H7 (cell line): Measurements from ENCODE around the gene MCTP1. TPM values are rescaled to one million over a fixed set of nuclear protein-coding genes. Genes with fewer than 3 reads are reported as not detected.

Experiments
- DNase-seq: peaks from one replicate; pipeline ENCODE4 v3.0.0; 2012
- H3K27me3 ChIP-seq: 2 replicates; pipeline ENCODE4 v1.6.0; 2011; ENCODE audit warnings: mild to moderate bottlenecking, low read length; ENCODE audit not compliant: control insufficient read depth, insufficient read depth
- H3K36me3 ChIP-seq: replicated peaks from 2 replicates; pipeline ENCODE4 v1.5.1; 2011; ENCODE audit warnings: low read length; ENCODE audit not compliant: control insufficient read depth, insufficient read depth
- H3K4me3 ChIP-seq: 2 replicates; pipeline ENCODE4 v1.5.1; 2011; ENCODE audit warnings: low read depth, mild to moderate bottlenecking, control low read depth, low read length, moderate library complexity; ENCODE audit not compliant: insufficient read depth
- total RNA-seq: library from RNA; depleted of rRNA; stranded (reverse); fragments of >200 nt; shearing (Covaris generic); gene quantifications from 2 replicates; pipeline ENCODE4 v1.2.3, GENCODE V29; 2014; rRNA removed

The MCTP1 gene
- 0.41 and 1.0 TPM in 2 replicates for total RNA-seq

DNA sequence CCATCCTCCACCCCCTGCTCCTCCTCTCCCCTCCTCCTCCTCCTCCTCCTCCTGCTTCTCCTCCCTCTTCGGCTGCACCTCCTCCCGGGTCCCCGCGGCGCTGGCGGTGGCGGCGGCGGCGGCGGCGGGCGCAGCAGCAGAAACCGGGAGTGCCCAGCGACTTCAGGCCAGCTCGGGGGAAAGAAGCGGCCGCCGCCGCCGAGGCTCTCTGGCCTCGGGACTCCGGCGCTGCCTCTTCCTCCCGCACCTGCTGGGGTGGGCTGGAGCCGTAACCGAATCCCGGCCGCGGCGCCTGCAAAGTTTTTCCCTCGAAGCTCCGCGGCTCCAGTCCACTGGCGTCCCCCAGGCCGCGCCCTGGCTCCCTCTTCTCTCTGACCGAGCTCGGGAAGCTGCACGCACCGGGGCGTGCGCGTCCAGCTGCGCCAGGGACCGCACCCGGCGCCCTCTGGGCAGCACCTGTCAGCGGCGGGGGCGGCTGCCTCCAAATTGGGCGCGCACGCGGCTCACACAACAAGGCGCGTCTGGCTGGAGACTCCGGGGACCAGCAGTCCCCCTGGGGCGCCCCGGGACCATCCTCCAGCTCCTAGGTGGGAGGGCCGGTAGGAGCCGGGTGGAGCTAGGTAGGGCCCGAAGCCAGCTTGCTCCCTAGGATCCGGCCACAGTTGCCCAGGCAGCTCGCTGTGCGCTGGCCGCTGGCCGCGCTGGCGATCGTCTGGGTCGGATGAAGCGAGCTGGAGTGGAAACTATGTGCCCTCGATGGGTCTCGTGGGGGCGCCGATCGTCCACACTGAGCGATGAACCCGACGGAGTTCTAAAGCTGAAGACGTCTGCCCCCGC lies at the start of gene MCTP1:
MCTP1 (minus strand) TSS at position 523 of the 837 bp plus-strand sequence.
- Histone ChIP-seq H3K36me3 (no peaks in the 10 kb centered on the region), H3K27me3 (peaks cover 42% of the 10 kb centered on the region), H3K4me3 (peak within 1 kb of the TSS; percentile 70)
- DNase-seq, result peak; percentile 75

DNA sequence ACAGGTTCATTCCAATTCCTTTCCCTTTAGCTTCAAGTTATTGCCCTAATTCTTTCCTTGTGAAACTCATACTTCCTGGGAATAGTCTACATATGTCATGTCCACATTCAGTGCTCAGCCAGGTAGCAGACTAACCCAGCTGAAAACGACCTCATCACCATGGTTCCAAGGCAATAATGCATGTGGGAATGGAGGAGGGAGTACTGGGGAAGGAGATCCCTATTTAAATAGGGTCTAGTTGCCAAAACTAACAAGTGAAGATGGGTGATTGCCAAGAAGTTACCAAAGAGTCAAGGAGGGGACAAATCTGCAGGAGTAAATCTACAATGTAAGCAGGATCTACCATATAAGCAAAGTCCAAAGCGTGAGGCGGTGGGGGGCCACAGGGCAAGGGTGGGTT lies 47.3 kb upstream of the MCTP1 start:
- DNase-seq, result no peak
- Histone ChIP-seq H3K4me3 (no peak overlapping the region), H3K27me3 (no peaks in the 10 kb centered on the region), H3K36me3 (no peaks in the 10 kb centered on the region)

DNA sequence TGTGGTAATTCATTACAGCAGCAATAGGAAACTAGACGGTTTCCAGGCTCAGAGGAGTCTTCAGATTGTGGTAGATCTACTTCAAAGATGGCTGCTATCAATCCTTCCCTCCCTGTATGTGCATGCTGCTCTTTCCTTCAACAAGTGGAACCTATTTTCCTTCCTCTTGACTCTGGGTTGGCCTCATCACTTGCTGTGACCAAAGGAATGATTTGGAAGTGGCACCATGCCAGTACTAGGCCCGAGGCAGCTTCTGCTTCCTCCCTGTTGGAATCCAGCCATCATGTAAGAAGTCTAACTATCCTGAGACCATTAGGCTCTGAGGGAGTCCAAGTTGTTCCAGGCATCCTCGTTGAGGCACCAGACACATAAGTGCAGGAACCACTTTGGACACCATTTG lies 46.5 kb upstream of the MCTP1 start:
- Histone ChIP-seq H3K27me3 (no peaks in the 10 kb centered on the region), H3K36me3 (no peaks in the 10 kb centered on the region), H3K4me3 (no peak overlapping the region)
- DNase-seq, result no peak

DNA sequence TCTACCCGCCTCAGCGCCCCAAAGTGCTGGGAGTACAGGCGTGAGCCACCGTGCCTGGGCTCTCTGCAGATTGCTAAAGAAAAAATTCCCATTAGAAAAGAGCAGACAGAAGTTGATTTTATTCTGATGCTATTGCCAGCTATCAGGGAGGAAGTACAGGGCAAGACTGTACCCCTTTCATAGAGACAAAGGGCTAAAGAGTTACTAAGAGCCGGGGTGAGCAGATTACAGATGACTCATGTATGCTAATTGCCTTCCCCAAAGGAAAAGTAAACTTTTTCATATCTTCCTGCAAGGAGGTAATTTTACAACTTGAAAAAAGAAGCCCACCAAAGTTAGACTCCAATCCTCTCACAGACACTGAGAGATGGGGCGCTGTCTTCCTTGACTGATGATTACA lies 42.3 kb upstream of the MCTP1 start:
- Histone ChIP-seq H3K27me3 (no peaks in the 10 kb centered on the region), H3K4me3 (no peak overlapping the region), H3K36me3 (no peaks in the 10 kb centered on the region)
- DNase-seq, result no peak

DNA sequence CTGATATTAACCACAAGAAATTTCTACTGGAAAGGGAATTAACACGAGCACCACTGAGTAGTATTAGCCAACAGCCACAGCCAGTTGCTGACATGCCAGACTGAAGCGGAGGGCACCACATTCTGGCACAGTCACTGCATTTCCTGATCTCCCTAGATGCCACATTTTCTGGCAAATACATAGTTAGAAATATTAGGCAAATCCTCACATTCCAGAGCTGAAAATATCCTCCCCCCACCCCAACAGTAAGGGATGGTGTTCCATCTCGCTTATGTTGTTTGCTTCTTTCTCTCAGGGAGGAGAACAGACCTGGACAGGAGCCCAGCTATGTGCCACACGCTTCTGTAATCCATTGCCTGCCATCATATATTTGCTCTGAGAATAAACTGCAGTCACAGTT lies 32.8 kb upstream of the MCTP1 start:
- Histone ChIP-seq H3K27me3 (no peaks in the 10 kb centered on the region), H3K36me3 (no peaks in the 10 kb centered on the region), H3K4me3 (no peak overlapping the region)
- no peak for DNase-seq

DNA sequence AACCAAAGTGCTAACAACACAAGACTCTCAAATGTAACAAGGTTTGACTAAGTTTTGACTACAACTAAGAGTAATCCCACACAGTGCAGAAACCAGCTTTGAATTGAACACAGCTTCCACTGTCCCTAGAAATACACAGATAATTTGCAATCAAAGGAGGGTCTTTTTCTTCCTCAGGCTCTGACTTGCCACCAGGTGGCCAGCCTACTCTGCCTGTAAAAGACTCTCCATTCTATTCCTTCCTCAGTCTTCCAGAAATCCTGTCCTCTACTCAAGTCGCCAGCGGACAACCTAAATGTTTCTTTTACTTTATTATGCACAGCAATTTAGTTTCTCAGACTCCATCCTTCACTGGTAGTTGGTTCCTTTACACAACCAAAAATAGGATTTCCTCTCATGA lies 32.2 kb upstream of the MCTP1 start:
- Histone ChIP-seq H3K27me3 (no peaks in the 10 kb centered on the region), H3K36me3 (no peaks in the 10 kb centered on the region), H3K4me3 (no peak overlapping the region)
- peak; percentile 8 for DNase-seq

DNA sequence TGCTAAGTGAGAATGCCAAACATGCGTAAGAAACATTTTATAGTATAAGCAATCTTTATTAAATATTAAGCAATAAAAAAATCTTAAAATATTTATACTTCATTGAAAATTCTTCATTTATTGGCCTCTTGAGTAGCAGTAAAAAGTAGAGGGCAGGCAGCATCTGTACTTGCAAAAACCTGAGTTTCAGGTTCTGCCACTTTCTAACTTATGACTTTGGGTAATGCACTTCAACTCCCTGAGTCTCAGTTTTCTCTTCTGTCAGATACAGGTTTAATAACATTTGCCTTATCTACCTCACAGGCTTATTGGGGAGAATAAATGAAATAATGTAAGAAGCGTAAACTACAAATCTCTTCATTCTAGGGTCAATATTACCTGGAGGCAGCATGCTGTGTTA lies 19.8 kb upstream of the MCTP1 start:
- no peak overlapping the region for H3K4me3 ChIP-seq
- H3K27me3 ChIP-seq, result no peaks in the 10 kb centered on the region
- H3K36me3 ChIP-seq, result no peaks in the 10 kb centered on the region
- no peak for DNase-seq

DNA sequence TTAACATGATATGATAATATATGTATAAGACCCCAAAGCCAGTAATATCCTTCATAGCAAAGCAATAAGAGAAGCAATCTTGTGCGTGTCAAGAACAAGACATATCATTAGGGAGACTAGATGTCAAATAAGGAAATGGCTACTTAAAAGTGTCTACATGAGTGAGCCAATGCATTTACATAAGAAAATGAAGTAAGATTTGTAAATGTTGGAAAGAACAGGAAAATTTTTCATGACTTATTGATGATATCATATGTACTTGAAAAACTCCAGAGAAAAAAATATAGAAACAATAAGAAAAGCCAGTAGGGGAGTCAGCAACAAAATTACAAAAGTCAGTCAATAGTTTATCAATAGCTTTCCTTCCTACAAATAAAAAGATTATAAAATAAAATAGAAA lies 13.8 kb upstream of the MCTP1 start:
- Histone ChIP-seq H3K36me3 (no peaks in the 10 kb centered on the region), H3K4me3 (no peak overlapping the region), H3K27me3 (no peaks in the 10 kb centered on the region)
- no peak for DNase-seq

DNA sequence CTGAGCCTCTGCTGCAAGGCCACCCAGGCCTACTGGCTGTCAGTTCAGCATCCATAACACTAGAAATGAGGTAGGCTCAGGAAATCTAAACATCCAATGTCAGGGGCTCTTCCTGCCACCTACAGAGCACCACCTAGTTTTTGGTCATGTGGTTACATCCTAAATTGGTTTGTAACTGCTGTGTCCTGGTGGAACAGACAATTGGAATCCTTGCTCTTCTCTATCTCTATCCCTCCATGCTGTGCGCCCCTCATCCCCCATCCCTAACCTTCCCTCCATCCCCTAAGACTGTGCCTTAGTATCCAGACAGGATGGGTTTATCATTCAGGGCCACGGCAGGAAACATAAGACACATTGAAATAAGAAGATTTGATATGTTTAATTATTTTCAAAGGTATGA lies 11.4 kb upstream of the MCTP1 start:
- DNase-seq, result no peak
- Histone ChIP-seq H3K27me3 (no peaks in the 10 kb centered on the region), H3K4me3 (no peak overlapping the region), H3K36me3 (no peaks in the 10 kb centered on the region)

DNA sequence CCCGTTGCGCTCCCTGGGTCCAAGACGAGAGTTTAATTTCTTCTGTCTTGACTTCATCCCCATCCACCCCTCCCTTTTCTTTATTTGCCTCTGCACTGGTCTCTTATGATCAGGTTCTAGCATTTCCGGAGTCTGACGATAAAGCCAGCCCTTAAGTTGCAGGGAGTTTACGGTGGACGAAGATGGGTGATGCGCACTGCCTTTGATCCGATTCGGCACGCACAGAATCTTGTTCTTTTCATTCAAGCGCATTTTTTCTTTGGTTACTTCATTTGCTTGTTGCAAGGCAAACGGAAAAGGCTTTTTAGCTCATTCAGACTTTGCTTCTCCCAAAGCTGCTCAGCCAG lies 488 bp upstream of the MCTP1 start:
- H3K27me3 ChIP-seq, result peaks cover 42% of the 10 kb centered on the region
- DNase-seq, result no peak
- peak overlapping the region; percentile 70 for H3K4me3 ChIP-seq
- H3K36me3 ChIP-seq, result no peaks in the 10 kb centered on the region

DNA sequence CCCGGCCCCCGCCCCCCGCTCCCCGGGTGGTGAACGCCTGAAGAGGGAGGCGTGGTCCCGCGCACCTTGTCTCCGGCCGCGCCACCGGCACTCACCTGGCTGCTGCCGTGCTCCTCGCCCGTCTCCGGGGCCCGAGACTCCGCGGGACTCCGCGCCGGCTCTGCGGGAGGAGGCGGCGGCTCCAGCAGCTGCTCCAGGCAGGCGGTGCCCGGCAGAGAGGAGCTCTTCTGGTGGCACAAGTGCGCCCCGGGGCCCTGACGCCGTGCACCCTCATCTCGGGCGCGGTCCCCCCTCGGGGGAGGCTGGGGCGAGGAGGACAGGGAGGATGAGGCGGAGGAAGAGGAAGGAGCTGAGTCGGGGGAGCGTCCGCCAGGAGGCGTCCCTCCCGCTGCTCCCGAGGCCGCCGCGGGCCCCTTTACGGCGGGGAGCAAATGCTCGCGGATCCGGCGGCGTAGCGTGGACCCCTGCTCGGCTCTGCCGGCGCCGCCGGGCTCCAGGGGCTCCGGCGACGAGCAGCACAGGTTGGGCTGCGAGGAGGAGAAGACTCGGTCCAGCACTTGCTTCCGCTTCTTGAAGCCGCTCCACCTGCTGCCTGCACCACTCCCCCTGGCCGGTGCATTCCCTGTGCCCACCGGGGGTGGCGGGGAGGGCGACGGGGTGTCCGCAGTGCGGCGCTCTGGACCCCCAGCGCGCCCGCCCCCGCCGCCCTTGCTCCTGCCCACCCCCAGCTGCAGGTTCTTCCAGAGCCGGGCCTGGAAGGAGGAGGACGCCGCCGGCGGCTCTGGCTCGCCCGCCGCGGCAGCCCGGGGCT lies 928 bp downstream of the MCTP1 start:
- DNase-seq, result peak; percentile 78
- Histone ChIP-seq H3K4me3 (peak overlapping the region; percentile 70), H3K27me3 (peaks cover 42% of the 10 kb centered on the region)

DNA sequence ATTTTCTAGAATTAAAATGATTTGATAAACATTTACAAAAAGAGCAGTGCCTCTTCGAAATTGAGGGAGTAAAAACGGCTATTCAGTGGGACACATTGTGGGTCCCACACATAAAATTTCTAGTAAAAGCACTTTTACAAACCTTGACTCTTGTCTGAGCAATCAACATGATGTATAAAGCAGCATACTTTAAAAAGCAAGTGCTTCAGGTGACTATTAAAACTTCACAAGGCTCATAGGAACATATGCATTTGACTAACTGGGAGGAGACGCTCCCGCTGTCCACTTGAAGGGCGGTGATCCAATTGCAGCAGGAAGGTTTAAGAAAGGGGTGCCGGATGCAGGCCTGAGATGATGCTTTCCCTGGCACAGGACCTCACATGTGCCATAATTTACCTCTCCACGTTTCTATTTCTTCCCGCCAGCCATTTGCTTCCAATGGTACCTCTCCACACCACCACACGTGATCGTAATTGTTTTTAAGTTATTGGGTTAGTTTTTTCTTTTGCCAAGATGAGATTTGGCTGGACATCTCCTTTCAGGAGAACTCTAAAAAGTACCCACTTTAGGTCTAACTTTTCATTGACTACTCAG lies 1.8 kb downstream of the MCTP1 start:
- DNase-seq, result peak; percentile 46
- H3K27me3 ChIP-seq, result peaks cover 42% of the 10 kb centered on the region
- peak overlapping the region; percentile 70 for H3K4me3 ChIP-seq
- no peaks in the 10 kb centered on the region for H3K36me3 ChIP-seq

More for the DNA sequence above, 928 bp downstream of the MCTP1 start:
- H3K36me3 ChIP-seq, result no peaks in the 10 kb centered on the region

DNA sequence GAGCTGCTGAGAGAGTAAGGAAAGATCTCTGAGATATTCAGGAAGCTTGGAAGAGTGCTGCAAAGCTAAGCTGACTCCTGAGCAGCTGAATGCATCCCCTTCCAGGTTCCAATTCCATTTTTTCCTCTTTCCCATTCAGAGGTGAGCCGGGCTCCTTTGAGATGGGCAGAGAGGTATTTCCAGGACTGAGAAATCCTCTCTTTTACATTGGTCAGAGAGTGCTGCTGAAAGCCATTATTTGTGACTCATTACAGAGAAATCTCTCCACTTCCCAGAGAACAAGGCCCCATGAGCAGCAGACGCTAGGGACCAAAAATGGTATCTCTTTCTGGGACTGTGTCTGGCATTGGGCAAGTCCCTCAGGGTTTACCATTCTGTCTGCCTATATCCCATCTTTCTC lies 3.7 kb downstream of the MCTP1 start:
- Histone ChIP-seq H3K27me3 (peaks cover 30% of the 10 kb centered on the region), H3K36me3 (no peaks in the 10 kb centered on the region), H3K4me3 (no peak overlapping the region)
- peak; percentile 79 for DNase-seq

DNA sequence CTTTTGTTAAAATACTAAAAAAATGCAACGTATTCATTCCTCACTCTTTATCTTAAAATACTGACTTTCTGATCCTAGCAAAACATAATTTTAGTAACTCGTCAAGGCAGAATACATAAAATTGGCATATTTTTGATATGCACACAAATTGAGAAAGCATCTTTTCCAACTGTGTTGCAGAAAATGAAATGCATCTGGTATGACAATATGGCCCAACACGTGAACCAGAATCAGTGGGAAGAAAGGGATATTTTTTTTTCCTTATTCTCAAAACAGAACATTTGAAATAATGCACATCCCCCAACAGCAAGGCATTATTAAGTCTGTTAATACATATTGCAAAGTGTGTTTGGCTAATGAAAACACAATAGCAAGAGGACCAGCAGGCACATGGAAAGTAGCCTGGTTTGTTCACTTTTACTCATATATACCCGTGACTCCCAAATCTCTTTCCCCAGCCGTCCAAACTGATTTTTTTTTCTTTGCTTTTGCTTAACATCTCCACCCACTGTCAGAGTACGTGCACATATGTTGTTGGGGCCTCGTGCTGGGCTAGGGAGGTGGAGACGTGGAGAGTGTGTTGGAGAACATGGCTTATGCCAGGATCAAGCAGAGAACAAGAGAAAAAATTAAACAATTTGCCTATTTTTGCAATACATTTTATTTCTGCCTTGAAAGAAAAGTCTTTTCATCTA lies 4.3 kb downstream of the MCTP1 start:
- DNase-seq, result no peak
- Histone ChIP-seq H3K4me3 (no peak overlapping the region), H3K27me3 (peaks cover 23% of the 10 kb centered on the region), H3K36me3 (no peaks in the 10 kb centered on the region)
